Inferior parietal cortex (tissue), 1 donor: Measurements from ENCODE around the gene NKX3-2.
A peak's percentile ranks its signal among the peaks of the same experiment; 100 is the strongest.
"Not testable (repeated sequence)": the region's sequence is repeated elsewhere in the genome, so short reads cannot be mapped to it uniquely, and the experiment has no call there.

Source experiments
- DNase-seq: peaks from one replicate; pipeline ENCODE4 v3.0.0-alpha.2; 2016; ENCODE audit errors: extremely low spot score

Gene NKX3-2

DNA sequence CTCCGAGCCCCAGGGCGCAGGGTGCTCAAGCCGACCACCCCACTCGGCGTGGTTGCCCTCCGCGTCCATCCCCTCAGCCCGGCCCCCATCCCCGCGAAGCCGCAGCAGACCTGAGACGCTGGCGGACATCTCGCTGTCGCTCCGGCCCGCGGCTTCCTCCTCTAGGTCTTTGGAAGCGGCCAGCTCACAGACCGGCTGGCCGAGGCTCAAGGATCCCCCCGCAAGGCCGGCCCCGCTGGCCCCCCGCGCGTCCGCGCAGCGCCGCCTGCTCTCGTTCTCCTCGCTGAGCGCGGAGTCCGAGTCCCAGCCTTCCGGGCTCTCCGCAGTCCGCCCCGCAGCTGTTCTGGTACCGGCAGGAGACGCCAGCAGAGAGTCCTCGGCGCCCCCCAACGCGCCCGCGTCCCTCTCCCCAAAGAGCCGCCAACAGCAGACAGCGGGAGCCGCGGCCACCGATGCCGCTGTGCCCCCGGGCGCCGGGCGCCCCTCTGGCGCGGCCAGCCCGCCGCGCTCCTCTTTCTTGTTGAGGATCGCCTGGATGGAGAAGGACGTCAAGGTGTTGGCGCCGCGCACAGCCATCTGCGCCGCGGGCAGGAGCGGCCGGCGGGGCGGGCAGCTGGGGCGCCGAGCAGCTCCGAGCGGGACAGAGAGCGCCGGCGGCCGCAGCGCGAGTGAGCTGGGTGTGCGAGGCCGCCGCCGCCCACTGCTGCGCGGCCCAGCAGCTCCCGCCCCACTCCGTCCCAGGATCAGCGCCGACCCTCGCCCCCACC, at the start of gene NKX3-2:
NKX3-2 (minus strand) TSS at position 670 of the 767 bp plus-strand sequence; CDS start at position 576, 94 bp downstream.
- DNase-seq: no peak

DNA sequence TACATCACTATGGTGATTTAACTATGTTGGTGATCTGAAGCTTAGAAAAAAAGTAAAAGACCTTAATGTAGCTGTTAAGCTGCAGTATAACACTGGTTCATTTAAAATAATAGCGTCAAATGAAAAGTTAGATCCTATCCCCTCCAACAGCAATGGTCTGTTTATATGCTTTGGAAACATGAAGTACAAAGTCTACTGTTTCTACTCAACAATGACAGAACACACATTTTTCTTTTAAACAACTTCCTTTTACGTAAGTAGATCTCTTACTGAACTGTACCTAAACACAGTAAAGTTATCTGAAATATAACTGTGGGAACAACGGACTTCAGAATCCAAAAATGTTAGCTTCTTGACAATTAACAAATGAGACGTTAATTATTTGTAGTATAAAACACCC, 47.9 kb upstream of the NKX3-2 start:
- DNase-seq: no peak

- DNase-seq: no peak
These were observed 46.5 kb upstream of the NKX3-2 start for GRCh38 chr4:13590766-13591165.

- DNase-seq: no peak
These were observed 44.6 kb upstream of the NKX3-2 start for GRCh38 chr4:13588954-13589353.

- DNase-seq: no peak
These were observed 40.2 kb upstream of the NKX3-2 start for GRCh38 chr4:13584481-13584880.

DNA sequence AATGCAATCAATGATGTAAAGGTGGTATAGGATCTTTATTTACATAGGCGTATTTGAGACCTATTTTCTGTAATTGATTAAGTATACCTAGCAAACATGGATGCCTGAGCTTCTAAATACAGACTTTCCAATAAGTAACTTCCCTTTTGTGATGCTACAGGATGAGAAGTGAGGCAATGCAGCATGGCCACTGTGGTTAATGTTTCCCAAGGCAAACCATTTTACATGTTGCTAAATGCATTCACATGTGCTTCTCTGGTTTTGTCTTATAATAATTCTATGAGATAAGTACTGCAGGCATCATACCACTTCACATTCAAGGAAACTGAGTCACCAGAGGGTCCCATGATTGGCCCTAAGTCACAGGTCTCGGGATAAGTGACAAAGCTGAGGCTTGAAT, 35.7 kb upstream of the NKX3-2 start:
- DNase-seq: no peak

DNA sequence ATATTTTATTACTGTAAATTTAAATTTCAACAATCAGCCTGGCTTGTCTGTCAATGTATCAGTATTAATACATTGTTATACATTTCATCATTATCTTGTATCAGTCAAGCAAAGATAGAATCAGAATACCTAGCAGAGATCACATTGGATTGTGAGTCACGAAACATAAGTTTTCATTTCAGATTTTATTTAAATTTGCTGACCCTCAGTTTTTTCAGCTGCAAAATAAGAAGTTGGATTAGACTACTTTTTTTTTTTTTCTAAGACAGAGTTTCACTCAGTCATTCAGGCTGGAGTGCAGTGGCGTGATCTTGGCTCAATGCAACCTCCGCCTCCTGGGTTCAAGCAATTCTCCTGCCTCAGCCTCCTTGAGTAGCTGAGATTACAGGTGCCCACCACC, 33.4 kb upstream of the NKX3-2 start:
- DNase-seq: no peak

- no peak for DNase-seq
These were observed 26.6 kb upstream of the NKX3-2 start for GRCh38 chr4:13570916-13571315.

DNA sequence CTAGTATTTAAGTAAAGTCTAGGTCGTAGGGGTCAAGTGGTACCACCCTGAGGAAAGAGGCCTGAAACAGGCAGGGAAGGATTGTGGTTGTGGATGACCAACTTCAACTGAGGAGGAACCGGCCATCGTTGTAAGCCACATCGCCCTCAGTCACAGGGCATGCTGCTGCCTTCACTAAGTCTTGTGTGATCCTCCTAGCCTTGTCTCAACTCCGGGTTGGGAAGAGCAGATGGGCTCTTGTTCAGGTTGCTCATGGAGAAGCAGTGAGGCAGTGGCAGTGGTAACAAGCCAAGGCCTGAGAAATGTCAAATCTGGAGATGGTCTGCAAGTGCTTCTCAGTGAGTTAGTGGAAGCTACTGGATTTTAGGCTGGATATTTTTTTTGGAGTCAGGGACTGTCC, 22.8 kb upstream of the NKX3-2 start:
- no peak for DNase-seq

DNA sequence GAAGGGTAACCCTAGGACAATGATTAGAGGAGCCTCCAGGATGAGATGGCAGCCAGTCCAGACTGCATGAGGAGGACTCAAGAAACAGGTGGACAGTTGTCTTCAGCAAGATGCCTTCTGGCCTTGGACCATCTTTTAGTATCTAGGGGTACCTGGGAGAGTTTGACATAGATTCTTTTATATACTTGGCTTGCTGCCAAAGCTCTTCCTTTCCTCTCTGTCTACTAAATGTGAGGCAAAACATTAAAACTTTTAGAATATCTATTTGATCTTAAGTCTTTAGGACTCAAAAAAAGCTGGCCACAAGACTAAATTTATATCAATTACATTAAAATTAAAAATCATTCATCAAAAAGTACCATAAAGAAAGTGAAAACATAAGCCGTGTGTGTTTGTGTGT, 18.6 kb upstream of the NKX3-2 start:
- no peak for DNase-seq

DNA sequence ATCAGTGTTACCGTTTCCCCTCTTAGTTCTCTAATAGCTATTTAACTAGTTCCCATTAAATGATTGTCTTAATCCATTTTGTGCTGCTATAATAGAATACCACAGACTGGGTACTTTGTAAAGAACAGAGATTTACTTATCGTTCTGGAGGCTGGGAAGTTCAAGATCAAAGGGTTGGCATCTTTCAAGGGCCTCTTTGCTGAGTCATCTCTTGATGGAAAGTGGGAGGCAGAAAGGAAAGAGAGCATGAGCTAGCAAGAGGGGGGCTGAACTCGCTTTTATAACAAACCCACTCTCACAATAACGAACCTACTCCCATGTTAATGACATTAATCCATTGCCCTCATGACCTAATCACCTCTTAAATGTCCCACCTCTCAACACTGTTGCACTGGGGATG, 17.4 kb upstream of the NKX3-2 start:
- no peak for DNase-seq

GRCh38 chr4:13560111-13560510, 15.8 kb upstream of the NKX3-2 start:
- not testable (repeated sequence) for DNase-seq

DNA sequence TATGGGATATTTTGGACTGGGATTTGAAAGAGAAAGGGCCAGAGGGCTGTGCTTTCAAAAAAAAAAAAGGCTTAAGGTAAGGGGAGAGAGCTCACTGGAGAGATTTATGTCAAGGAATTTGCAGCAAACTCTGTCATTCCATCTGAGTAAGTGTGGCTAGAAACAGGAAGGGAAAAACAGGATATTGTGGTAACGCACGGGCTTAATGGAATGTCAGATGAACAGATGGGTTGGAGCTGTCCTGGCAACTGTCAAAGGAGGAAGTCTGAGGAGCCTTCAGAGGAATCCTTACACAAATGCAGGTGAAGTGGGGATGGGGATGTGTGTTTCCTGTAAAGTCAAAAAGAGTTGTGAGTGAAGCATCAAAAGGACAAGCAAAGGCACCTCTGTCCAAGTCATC, 15.1 kb upstream of the NKX3-2 start:
- no peak for DNase-seq

DNA sequence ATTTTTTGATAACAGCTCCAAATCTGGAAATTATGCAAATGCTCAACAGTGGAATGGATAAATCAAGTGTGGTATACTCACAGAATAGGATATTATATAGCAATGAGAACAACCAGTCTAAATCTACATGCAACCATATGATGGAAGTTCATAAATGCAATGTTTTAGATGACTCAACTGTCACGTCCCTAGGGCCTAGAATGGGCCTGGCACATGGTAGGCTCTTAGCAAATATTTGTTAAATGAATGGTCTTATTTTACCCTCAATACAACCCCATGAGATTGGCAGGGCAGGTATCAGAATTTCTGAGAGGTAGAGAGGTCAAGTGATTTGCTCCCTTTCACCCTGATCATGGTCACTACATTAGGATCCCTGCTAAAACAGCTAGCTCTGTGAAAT, 14.6 kb upstream of the NKX3-2 start:
- no peak for DNase-seq

DNA sequence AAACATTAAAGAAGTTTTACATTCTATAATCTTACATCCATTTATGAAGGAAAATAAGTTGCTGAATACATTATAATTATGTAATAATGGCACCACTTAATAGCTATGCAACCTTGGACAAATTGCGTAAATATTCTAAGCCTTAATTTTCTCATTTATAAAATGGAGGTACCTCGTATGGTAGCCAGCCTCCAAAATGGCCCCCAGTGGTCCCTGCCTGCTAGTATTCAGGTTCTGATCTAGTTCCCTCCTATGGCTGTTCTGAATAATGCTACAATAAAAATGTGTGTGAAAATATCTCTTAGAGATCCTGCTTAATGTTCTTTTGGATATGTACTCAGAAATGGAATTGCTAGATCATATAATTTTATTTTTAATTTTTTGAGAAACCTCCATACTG, 11.0 kb upstream of the NKX3-2 start:
- no peak for DNase-seq

GRCh38 chr4:13553081-13553480, 8.8 kb upstream of the NKX3-2 start:
- DNase-seq: no peak

GRCh38 chr4:13548984-13549546, 4.8 kb upstream of the NKX3-2 start:
- peak; percentile 76 for DNase-seq

GRCh38 chr4:13548059-13548983, 4.0 kb upstream of the NKX3-2 start:
- DNase-seq: no peak

GRCh38 chr4:13547485-13548041, 3.3 kb upstream of the NKX3-2 start:
- no peak for DNase-seq

DNA sequence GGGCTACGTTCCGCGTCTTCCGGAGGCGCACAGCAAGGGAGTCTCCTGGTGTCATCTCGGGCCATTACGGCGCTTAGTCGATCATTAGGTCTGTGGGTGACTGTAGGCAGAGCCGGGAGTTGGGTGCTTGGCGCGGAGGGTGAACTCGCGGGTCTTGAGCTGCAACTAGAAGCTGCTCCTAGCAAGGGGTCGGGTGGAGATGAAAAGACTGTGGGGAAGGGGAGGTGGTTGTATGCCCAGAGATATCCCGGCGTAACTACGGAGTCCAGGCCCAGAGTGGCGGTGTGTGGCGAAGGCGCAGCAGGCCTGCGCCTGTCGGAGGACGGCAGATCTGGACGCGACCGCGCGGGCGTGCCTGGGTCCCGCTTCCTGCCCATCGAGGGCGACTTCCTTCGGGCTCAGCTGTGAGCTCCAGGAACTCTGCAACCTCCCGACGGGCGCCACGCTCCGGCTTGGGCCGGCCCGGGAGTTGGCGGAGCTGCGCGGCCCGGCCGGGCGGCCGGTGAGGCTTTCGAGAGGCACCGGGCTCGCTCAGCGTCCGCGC, 2.7 kb upstream of the NKX3-2 start:
- no peak for DNase-seq

DNA sequence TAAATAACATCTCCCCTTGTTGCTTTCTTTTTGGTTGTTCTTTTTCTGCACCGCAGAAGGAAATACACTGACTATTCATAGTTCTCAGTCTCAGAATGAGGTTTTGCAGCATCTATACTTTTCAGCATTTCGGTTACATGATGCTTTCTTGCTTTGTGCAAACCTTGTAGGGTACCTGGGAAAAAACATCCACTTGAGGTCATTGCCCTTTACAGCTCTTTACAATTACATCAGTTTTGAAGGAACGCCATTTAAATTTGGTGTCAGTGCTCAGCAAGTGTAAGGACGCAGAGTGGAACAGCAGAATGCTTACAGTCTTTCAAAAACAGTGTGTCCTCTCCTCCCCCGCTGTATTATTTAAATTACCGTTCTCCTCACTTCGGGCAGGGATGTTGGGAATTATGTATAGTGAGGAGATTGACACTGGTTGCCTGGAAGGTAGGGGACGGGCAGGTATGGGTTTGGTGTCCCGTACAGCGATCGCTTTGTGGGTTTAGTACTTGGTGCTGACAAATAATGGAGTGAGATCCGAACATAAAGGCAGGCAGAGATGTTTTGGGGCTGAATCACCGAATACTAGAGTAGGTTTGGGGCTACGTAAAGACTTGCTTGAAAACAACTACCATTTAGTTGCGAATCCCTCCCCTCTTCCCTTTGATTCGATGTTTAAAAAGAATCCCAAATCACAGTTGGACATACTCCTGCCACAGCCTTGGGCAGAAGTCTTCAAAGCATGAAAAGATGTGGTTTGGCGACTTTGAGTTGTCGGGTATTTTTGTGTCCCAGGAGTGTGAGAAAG, 2.0 kb upstream of the NKX3-2 start:
- DNase-seq: no peak
